ENCODE measurements around the gene ZNF331. TPM values are rescaled to one million over a fixed set of nuclear protein-coding genes. Genes with fewer than 3 reads are reported as not detected.

Gene ZNF331
- total RNA-seq, 2 donors from 2014 or later, result 24.9 to 65.2 TPM

DNA sequence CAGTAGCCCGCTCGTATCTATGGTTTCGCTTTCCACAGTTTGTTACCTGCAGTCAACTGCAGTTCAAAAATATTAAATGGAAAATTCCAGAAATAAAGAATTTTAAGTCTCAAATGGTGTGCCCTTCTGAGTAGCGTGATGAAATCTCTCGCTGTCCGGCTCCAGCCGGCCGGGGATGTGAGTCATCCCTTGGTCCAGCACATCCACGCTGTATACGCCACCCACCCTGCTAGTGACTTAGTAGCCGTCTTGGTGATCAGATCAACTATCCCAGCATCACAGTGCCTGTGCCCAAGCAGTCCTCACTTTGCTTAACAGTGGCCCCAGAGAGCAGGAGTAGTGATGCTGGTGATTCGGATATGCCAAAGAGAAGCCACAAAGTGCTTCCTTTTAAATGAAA, 40.0 kb downstream of the ZNF331 start:
- ATAC-seq (replicated peaks), result no peak
- no peak overlapping the region for H3K4me3 Mint-ChIP-seq
- H3K9me3 Mint-ChIP-seq, result peaks cover 33% of the 10 kb centered on the region
- H3K27ac Mint-ChIP-seq, result no peak overlapping the region
- H3K27me3 Mint-ChIP-seq, result no peaks in the 10 kb centered on the region
- H3K36me3 Mint-ChIP-seq (ENCODE audit: low read depth), result peaks cover 74% of the 10 kb centered on the region
- H3K4me1 Mint-ChIP-seq, result no peaks in the 10 kb centered on the region

DNA sequence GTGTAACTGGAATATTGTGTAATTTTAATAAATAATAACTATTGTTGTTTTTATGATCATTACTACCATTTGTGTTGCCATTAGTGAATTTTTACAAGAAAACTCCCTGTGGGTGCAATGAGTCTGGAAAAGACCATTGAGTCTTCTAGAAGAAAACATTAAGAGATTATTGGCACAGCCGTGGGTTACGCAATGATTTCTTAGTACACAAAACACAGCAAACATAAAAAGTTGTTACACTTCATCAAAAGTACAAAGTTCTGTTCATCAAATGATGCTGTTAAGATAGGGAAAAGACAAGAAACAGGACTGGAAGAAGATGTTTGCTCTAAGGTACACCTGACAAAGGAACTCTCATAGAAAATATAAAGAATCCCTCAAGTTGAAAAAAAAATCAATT, 41.6 kb downstream of the ZNF331 start:
- Mint-ChIP-seq H3K9me3 (peaks cover 30% of the 10 kb centered on the region), H3K36me3 (ENCODE audit: low read depth) (peaks cover 59% of the 10 kb centered on the region), H3K27ac (no peak overlapping the region), H3K4me1 (no peaks in the 10 kb centered on the region), H3K27me3 (no peaks in the 10 kb centered on the region), H3K4me3 (no peak overlapping the region)
- no peak for ATAC-seq (replicated peaks)

DNA sequence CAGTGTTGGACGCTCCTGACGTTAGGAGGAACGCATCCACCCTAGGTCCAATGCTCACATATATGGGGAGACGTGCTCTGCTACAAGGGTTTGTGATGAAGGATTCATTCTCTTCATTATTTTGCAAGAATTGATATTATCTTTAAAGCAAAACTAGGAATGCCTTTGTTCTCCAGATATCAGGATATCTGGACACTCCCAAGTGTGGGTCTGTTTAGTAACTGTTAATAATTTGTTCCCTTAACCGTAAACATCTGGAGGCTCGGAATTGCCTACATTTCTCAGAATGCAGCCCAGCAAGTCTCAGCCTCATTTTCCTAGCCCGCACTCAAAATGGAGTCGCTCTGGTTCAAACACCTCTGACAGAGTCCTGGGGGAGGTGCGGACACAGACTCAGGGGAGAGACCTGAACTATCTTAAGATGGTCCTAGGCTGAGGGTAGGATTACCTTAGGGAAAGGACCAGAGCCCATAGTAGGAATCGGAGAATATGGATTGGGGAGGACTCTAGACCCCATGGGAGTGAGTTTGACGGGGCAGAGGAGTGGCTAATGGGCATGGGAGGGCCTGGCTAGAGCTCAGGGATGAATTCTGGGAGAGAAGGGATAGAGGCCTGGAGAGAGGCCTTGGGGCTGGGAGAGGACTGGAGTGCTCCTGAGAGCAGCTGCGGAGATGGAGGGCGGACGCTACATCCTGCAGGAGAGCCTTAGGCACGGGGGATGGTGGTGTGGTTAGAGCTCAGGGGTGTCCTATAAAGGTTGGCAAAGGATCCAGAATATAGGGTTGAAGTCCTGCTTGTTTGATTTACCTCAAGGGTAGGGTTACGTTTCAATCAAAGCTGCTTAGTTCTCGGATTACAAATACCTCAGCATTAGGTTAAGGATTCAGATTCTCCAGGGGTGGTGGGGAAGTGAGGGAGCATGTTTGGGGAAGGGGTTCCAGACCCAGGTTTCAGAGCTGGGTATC, 43.2 kb downstream of the ZNF331 start:
- ATAC-seq (replicated peaks), result no peak
- Mint-ChIP-seq H3K4me3 (no peak overlapping the region), H3K9me3 (peaks cover 29% of the 10 kb centered on the region), H3K36me3 (ENCODE audit: low read depth) (peaks cover 43% of the 10 kb centered on the region), H3K4me1 (no peaks in the 10 kb centered on the region), H3K27me3 (no peaks in the 10 kb centered on the region), H3K27ac (no peak overlapping the region)

DNA sequence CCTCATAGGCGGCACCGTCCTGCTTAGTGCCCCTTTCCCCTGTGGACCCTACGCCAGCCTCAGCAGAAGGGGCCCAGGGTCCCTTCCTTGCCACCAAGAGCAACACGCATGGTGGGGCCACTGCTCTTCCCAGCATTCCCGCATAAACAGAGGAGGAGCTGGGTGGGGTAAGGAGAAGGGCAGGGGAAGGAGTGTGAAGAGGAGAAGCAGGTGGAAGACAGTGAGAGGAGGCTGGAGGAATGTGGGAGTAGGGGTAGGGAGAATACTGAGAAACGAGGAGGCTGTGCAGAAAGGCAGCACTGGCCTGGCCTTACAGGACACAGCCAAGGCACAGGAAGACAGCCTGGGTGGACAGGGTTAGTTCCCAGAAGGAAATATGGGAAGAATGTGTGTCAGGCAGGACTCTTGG, 43.9 kb downstream of the ZNF331 start:
- peaks cover 25% of the 10 kb centered on the region for H3K9me3 Mint-ChIP-seq
- H3K4me3 Mint-ChIP-seq, result no peak overlapping the region
- peaks cover 35% of the 10 kb centered on the region for H3K36me3 Mint-ChIP-seq (ENCODE audit: low read depth)
- ATAC-seq (replicated peaks), result no peak
- no peak overlapping the region for H3K27ac Mint-ChIP-seq
- no peaks in the 10 kb centered on the region for H3K27me3 Mint-ChIP-seq
- H3K4me1 Mint-ChIP-seq, result no peaks in the 10 kb centered on the region

DNA sequence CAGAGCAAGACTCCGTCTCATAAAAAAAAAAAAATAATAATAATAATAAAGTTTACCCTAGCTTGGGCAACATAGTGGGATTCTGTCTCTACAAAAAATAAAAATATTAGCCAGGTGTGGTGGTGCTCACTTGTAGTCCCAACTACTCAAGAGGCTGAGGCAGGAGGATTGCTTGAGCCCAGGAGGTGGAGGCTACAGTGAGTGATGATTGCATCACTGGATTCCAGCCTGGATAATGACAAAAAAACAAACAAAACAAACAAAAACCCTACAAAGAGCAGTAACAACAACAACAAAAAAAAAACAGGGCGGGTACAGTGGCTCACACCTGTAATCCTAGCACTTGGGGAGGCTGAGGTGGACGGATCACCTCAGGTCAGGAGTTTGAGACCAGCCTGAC, 45.2 kb downstream of the ZNF331 start:
- Mint-ChIP-seq H3K36me3 (ENCODE audit: low read depth) (peaks cover 22% of the 10 kb centered on the region), H3K27me3 (no peaks in the 10 kb centered on the region), H3K9me3 (peaks cover 16% of the 10 kb centered on the region), H3K4me3 (no peak overlapping the region), H3K4me1 (no peaks in the 10 kb centered on the region), H3K27ac (no peak overlapping the region)
- no peak for ATAC-seq (replicated peaks)

DNA sequence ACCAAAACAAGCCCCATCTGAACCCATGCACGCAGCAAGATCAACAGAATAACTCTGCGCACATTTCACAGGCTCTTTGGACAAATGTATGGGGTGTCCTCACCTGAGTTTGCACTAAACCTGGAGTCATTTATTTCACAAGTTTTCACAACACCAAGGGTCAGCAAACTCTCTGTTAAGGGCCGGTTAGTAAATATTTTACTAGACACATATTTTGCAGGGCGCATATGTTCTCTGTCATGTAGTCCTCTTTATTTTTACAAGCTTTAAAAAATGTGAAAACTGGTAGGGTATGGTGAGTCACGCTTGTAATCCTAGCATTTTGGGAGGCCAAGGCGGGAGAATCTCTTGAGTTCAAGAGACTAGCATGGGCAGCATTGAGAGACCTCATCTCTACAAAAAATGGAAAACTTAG, 48.3 kb downstream of the ZNF331 start:
- no peak overlapping the region for H3K27ac Mint-ChIP-seq
- peaks cover 8% of the 10 kb centered on the region for H3K9me3 Mint-ChIP-seq
- no peaks in the 10 kb centered on the region for H3K4me1 Mint-ChIP-seq
- H3K27me3 Mint-ChIP-seq, result no peaks in the 10 kb centered on the region
- no peaks in the 10 kb centered on the region for H3K36me3 Mint-ChIP-seq (ENCODE audit: low read depth)
- no peak for ATAC-seq (replicated peaks)
- no peak overlapping the region for H3K4me3 Mint-ChIP-seq

DNA sequence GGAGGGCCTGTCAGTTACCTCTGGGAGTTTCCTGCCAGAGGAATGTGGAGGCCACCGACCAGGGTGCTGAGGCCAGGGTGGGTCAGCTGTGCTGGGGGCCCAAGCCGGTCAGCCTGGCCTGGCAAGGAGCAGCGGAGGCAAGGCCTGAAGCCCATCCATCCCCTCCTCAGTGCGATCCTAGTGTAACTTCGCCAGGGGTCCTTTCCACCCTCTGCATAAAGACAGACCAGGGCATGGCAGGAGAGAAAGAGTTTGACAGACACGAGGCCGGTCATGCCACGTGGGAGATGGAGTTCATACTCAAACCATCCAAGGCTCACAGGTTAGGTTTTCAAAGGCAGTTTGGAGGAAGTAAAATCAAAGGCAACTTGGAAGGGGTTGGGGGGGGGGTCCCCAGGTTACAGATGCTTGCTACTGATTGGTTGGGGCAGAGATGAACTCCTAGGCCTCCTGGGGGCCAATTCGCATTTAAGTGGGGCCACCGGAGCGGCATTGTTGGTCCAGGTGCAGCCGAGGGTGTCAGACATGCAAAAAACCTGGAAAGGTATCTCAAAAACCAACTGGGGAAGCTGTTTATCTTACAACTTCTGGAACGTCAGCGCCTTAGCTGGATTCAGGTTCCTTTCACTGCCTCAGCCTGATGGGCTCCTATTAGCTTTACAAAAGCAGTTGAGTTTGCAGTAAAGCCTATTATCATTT, 57.0 kb downstream of the ZNF331 start:
- Mint-ChIP-seq H3K9me3 (peaks cover 8% of the 10 kb centered on the region), H3K27ac (no peak overlapping the region), H3K4me1 (no peaks in the 10 kb centered on the region), H3K36me3 (ENCODE audit: low read depth) (no peaks in the 10 kb centered on the region), H3K27me3 (no peaks in the 10 kb centered on the region), H3K4me3 (no peak overlapping the region)
- no peak for ATAC-seq (replicated peaks)

DNA sequence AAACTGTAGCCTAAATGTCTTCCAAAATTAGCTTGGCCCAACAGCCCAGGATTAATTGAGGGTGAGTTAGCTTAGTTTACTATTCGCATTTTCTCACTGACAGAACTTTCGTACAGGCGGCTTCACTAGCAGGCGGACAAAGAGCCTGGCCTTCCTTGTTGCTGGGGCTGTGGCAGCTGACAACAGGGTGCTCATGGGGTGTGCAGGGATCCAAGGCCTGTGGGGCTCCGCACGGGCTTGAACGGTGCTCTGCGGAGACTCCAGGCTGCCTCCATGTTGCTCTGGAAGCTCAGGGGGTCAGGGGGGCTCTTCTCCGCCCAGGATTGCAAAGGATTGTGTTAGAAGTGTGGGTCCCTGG, 57.5 kb downstream of the ZNF331 start:
- Mint-ChIP-seq H3K36me3 (ENCODE audit: low read depth) (no peaks in the 10 kb centered on the region), H3K4me3 (no peak overlapping the region), H3K27me3 (no peaks in the 10 kb centered on the region)

DNA sequence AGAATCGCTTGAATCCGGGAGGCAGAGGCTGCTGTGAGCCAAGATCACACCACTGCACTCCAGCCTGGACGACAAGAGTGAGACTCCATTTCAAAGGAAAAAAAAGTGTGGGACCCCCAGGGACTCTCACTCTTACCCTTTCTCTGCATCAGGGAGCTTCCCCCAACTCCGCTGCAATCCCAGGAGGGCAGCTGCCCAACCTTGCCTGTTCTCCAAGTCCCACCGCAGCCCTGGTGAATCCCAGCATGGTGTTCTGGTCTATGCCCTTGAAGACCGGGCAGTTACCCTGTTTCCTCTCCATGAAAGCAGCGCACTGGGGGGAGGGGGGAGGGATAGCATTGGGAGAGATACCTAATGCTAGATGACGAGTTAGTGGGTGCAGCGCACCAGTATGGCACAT, 58.1 kb downstream of the ZNF331 start:
- H3K27ac Mint-ChIP-seq, result no peak overlapping the region
- no peak for ATAC-seq (replicated peaks)
- no peak overlapping the region for H3K4me3 Mint-ChIP-seq
- H3K27me3 Mint-ChIP-seq, result no peaks in the 10 kb centered on the region
- no peaks in the 10 kb centered on the region for H3K36me3 Mint-ChIP-seq (ENCODE audit: low read depth)
- H3K4me1 Mint-ChIP-seq, result no peaks in the 10 kb centered on the region
- peaks cover 8% of the 10 kb centered on the region for H3K9me3 Mint-ChIP-seq

More for the DNA sequence above, 57.5 kb downstream of the ZNF331 start:
- peaks cover 8% of the 10 kb centered on the region for H3K9me3 Mint-ChIP-seq
- no peaks in the 10 kb centered on the region for H3K4me1 Mint-ChIP-seq
- no peak overlapping the region for H3K27ac Mint-ChIP-seq
- no peak for ATAC-seq (replicated peaks)

DNA sequence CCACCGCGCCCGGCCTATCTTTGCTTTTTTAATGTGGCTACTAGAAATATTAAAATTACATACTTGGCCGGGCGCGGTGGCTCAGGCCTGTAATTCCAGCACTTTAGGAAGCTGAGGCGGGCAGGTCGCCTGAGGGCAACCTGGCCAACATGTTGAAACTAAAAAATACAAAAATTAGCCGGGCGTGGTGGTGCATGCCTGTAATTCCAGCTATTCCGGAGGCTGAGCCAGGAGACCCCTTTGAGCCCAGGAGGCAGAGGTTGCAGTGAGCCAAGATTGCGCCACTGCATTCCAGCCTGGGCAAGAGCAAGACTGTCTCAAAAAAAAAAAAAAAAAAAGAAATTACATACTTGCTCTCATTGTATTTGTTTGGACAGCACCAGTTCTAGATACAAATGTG, 59.1 kb downstream of the ZNF331 start:
- Mint-ChIP-seq H3K9me3 (peaks cover 4% of the 10 kb centered on the region), H3K36me3 (ENCODE audit: low read depth) (no peaks in the 10 kb centered on the region), H3K4me3 (no peak overlapping the region), H3K27ac (no peak overlapping the region), H3K27me3 (no peaks in the 10 kb centered on the region), H3K4me1 (no peaks in the 10 kb centered on the region)
- no peak for ATAC-seq (replicated peaks)

DNA sequence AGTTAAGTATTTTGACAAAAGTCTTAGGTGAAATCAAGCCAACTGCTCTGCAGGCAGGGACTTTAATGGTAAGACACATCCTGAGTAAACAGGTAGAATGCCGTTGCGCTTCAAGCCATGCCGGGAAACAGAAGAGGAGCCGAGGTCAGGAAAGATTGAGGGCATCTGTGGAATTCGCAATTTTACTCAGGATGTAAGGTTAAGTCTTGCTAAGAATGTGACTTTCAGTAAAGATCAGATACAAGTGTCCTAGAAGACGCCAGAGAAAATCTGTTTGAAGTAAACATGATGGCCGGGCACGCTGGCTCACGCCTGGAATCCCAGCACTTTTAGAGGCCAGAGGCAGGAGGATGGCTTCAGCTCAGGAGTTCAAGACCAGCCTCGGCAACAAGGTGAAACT, 60.4 kb downstream of the ZNF331 start:
- Mint-ChIP-seq H3K4me3 (no peak overlapping the region), H3K4me1 (no peaks in the 10 kb centered on the region), H3K27me3 (no peaks in the 10 kb centered on the region), H3K27ac (no peak overlapping the region), H3K9me3 (peaks cover 4% of the 10 kb centered on the region), H3K36me3 (ENCODE audit: low read depth) (no peaks in the 10 kb centered on the region)
- no peak for ATAC-seq (replicated peaks)

DNA sequence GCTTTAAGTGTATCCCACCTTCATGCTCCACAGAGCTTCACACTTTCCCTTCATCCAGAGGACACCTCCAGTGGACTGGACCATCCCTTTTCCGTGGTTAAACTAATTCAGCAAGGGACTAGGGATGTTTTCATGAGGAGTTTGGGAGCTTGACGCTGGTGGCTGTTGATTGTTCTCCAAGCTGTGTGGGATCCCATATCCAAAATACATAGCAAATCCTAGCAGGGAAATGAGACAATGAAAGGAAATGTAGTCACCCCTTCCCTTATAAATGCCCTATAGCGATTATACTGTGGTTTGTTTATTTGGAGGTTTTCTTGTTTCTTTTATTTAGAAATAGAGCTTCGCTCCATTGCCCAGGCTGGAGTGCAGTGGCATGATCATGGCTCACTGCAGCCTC, 62.3 kb downstream of the ZNF331 start:
- Mint-ChIP-seq H3K27me3 (no peaks in the 10 kb centered on the region), H3K4me1 (no peaks in the 10 kb centered on the region), H3K9me3 (peaks cover 4% of the 10 kb centered on the region), H3K4me3 (no peak overlapping the region), H3K36me3 (ENCODE audit: low read depth) (no peaks in the 10 kb centered on the region), H3K27ac (no peak overlapping the region)
- no peak for ATAC-seq (replicated peaks)

DNA sequence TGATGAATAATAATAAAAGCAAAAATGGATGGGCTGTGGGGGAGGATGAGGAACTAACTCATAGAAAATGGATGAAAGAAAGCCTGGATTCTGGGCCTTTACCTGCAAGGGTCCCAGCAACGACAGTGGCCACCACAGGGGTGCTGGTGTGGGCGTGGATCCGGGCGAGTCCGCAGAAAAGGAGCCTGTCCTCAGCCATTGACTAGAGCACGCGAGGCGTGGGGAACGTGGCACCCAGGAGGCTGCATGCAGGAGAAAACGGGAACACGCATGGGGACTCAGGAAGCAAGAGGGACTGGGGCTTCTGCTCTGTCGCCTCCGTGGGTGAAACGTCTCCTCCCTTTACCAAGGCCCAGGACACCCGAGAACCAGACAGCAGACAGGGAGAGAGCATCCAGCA, 68.1 kb downstream of the ZNF331 start:
- Mint-ChIP-seq H3K9me3 (no peaks in the 10 kb centered on the region), H3K4me3 (no peak overlapping the region), H3K36me3 (ENCODE audit: low read depth) (no peaks in the 10 kb centered on the region), H3K4me1 (no peaks in the 10 kb centered on the region), H3K27me3 (no peaks in the 10 kb centered on the region), H3K27ac (no peak overlapping the region)
- ATAC-seq (replicated peaks), result no peak

DNA sequence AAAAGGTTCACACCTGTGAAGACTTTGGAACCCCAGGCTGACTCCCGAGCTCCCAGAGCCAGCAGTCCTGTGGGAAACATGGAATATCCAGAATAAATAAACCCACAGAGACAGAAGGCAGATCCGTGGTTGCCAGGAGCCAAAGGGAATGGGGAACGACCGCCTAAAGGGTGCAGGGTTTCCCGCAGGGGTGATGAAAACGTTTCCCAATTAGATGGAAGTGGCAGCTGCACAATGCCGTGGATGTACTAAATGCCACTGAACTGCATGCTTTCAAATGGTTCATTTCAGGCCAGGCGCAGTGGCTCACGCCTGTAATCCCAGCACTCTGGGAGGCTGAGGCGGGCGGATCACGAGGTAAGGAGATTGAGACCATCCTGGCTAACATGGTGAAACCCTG, 70.4 kb downstream of the ZNF331 start:
- Mint-ChIP-seq H3K27ac (no peak overlapping the region), H3K36me3 (ENCODE audit: low read depth) (no peaks in the 10 kb centered on the region), H3K27me3 (no peaks in the 10 kb centered on the region), H3K4me3 (no peak overlapping the region), H3K9me3 (no peaks in the 10 kb centered on the region), H3K4me1 (no peaks in the 10 kb centered on the region)
- no peak for ATAC-seq (replicated peaks)

Measured in activated T-helper 17 cell treated with anti-CD3 and anti-CD28 coated beads, Interleukin-2, amount 50 U/mL, for 72 hours (primary cell).